ENCODE measurements around the gene CAMK2G.

The CAMK2G gene

DNA sequence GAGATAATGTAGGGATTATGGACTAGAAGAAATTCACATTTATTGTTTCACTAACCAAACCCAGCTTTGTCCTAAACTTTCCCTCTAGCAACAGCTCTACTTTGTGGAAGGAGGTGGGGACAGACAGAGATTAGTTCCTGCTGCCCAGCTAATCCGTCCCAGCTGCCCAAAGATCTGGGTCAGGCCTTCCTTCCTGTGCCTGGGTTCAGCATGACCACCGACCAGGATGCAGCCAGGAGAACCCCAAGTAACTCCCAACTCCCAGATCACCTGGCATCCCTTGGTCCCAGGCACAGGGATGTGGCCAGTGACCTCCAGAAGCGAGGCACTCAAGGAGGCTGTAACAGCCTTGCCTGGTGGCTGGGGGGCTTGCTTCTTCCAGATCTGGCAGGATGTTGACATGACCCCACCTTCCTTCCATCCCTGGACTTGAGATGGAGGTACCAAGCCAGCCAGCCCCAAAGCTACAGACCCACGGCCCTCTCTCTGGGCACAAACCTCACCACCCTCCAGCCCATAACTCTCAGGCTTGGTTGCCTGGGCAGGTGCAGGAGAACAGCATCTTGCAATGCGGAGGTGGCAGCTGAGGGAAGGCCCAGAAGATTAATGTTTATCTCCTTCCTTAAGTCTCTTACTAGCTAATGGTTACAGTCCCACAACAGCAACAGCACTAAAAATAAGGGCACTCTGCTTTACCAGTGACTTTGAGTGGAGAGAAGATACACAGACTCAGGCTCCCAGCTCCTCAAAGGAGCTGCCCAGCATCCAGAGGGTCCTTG, 11.1 kb downstream of the CAMK2G start:
- TF ChIP-seq, protein P1, sequence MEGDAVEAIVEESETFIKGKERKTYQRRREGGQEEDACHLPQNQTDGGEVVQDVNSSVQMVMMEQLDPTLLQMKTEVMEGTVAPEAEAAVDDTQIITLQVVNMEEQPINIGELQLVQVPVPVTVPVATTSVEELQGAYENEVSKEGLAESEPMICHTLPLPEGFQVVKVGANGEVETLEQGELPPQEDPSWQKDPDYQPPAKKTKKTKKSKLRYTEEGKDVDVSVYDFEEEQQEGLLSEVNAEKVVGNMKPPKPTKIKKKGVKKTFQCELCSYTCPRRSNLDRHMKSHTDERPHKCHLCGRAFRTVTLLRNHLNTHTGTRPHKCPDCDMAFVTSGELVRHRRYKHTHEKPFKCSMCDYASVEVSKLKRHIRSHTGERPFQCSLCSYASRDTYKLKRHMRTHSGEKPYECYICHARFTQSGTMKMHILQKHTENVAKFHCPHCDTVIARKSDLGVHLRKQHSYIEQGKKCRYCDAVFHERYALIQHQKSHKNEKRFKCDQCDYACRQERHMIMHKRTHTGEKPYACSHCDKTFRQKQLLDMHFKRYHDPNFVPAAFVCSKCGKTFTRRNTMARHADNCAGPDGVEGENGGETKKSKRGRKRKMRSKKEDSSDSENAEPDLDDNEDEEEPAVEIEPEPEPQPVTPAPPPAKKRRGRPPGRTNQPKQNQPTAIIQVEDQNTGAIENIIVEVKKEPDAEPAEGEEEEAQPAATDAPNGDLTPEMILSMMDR (conservative IDR thresholded peaks at IDR 0.05): no peak
- no peak overlapping the region for H3K27ac ChIP-seq

DNA sequence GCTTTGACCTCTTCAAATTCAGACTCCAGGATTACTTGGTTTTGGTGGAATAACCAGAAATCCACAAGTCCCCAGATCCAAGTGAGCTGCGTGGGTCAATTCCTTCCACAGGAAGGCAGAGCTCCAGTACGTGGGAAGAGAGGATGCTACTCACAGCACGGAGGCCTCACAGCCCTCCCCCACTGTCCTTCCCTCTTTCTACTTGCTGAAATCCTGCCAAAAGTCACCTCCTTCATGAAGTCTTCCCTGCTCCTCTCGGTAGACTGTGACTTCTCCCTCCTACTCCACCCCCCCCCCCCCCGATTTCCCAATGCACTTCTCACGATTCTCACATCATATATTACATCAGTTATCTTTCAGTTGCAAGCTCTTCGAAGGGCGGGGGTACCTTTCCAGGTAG, 12.3 kb downstream of the CAMK2G start:
- TF ChIP-seq, protein P1 (conservative IDR thresholded peaks at IDR 0.05): no peak
- no peak overlapping the region for H3K27ac ChIP-seq

DNA sequence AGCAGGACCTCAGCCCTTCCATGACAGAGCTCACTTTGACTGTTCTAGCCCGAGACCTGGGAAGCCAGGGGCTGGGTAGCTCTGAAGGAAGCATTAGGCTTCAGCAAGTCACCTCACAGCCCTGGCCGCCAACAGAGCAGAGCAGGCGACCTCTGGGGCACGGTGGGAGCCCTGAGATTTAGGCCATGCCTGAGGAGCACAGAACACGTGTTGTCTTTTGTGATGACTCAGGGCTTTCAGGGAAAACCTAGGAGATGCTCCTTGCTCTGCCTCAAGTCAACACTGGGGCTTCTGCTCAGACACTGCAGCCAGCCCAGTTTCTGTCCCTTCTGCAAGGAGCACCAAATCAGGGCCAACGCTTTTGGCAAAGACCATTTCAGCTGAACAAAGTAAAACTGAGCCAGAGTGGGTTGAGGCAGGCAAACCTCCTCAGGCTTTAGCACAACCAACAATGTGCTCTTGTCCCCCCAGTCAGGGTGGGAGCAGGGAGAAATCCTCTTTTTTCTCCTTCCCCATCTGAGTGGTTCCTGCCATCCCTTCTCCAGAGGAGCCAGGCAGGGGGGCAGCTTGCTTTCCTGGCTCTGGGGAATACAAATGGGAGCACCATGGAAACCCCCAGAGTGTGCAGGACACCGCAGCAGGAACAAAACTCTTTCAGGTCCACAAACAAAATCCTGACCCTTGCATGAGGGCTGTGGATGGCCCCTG, 14.4 kb downstream of the CAMK2G start:
- TF ChIP-seq, protein P1 (conservative IDR thresholded peaks at IDR 0.05): no peak
- no peak overlapping the region for H3K27ac ChIP-seq

DNA sequence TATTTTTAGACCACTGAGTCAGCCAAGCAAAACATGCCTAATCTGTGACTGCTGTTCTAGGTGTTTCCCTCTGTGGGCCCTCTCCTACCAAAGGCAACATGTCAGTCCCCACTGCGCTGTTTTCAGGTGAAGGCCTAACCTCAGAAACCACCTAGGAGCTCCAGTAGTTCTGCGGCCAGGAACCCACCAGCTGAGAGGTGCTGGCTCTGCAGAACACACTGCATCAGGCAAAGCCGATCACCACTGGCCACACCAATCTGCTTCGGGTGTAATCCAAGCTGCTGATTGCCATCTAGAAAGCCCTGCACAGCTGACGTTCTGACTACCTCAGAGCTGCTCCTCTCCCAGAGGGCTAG, 14.9 kb downstream of the CAMK2G start:
- no peak overlapping the region for H3K27ac ChIP-seq
- TF ChIP-seq, protein P1 (conservative IDR thresholded peaks at IDR 0.05): no peak

DNA sequence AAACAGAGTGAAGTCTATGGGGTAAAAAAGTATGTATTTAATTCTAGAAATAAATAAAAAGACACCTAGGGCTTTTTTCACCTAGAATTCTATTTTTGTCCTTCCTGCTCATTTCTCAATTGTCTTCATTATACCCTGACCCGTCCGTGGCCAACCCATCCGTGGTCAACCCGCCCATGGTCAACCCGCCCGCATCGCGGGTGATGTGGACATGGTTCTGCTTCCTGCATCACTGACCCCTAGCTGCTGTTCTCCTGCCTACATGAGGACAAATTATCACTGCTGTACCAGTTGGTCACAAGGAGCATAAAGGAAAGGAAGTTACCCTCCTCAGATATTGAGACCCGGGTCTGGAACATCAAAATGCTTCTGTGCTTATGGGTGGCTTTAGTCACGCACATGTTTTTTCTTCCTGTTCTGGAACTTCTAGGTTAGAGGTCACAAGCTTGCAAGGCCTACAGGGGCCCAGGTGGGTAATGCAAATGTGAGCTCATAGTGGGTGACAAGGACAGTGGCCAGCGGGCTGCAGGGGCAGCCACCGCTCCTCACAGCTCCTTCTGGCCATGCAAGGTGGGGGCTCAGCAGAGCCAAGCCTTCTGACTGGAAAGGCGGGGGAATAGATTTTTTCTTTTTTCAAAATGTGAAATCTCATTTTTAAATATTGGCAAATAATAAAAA, 15.5 kb downstream of the CAMK2G start:
- no peak overlapping the region for H3K27ac ChIP-seq
- TF ChIP-seq, protein P1 (conservative IDR thresholded peaks at IDR 0.05): no peak

DNA sequence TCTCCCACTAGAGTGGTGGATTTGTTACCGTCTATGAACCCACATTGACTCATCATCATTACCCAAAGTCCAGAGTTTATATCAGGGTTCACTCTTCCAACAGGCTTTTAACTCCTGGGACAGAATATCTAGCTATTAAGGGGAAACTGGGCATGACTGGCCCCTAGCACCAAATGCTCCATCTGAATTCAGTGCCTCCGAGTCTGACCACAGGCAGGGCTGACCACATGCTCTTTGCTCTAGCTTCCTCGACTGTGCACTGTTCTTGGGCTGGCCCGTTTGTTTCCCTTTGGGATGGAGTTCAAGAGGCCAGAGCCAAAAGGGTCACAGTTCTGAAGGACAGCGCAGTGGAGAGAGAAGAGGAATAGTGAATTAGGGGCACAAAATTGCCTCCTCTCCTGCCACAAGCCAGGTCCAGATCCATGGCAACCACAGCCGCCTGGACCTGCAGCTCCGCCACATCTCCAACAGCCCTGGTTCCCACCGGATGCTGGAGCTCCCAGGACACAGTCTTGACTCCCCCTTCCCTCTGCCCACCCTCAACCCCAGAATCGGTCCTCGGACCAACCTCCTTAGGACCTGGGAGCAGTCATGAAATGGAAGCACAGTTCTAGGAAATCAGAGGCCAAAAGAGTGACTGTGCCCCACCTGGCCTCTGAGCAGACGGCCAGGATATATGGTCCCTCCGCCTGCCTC, 16.2 kb downstream of the CAMK2G start:
- TF ChIP-seq, protein P1 (conservative IDR thresholded peaks at IDR 0.05): no peak
- no peak overlapping the region for H3K27ac ChIP-seq

DNA sequence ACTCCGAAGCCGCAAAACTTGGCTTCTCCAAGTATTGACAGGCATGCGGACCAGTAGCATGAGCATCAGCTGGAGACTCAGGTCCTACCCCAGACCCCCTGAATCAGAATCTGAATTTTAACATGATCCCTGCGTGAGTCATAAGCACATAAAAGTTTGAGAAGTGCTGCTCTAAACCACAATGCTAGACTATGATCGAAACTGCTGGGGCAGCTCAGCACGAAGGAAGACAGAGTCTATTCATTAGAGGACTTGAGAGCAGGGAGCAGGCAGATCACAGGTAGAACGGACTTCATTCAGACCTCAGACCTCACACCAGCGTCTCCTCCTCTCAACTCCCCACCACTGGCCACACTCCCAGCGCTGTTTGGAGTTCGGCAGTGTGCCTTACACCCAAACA, 16.9 kb downstream of the CAMK2G start:
- TF ChIP-seq, protein P1 (conservative IDR thresholded peaks at IDR 0.05): no peak
- H3K27ac ChIP-seq: no peak overlapping the region
